ENCODE data around the gene HSPG2.

GRCh38 chr1:21867451-21867996, 69.6 kb downstream of the HSPG2 start:
- TF ChIP-seq, protein P1, sequence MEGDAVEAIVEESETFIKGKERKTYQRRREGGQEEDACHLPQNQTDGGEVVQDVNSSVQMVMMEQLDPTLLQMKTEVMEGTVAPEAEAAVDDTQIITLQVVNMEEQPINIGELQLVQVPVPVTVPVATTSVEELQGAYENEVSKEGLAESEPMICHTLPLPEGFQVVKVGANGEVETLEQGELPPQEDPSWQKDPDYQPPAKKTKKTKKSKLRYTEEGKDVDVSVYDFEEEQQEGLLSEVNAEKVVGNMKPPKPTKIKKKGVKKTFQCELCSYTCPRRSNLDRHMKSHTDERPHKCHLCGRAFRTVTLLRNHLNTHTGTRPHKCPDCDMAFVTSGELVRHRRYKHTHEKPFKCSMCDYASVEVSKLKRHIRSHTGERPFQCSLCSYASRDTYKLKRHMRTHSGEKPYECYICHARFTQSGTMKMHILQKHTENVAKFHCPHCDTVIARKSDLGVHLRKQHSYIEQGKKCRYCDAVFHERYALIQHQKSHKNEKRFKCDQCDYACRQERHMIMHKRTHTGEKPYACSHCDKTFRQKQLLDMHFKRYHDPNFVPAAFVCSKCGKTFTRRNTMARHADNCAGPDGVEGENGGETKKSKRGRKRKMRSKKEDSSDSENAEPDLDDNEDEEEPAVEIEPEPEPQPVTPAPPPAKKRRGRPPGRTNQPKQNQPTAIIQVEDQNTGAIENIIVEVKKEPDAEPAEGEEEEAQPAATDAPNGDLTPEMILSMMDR (conservative IDR thresholded peaks at IDR 0.05; ENCODE audit: low read length) = no peak
- no peak for TF ChIP-seq EZH2phosphoT487 (IDR thresholded peaks at IDR 0.05; ENCODE audit: borderline replicate concordance, low read depth, low read length)
